Inflammatory macrophage treated with lipopolysaccharide for 1 hour (primary cell): ENCODE data around the gene AMFR.

Experiments
- DNase-seq, 2 donors: peaks; one replicate each; pipeline ENCODE4 v3.0.0-alpha.2; 2020 to 2022

AMFR gene

GRCh38 chr16:56425439-56425832 lies at the start of gene AMFR:
Gene AMFR (minus strand): TSS chr16:56425545. CDS start chr16:56425327, 218 bp downstream.
- peak; percentile 83 to 85 for DNase-seq

- DNase-seq = no peak
Measured at GRCh38 chr16:56470666-56471065, 45.3 kb upstream of the AMFR start.

DNA sequence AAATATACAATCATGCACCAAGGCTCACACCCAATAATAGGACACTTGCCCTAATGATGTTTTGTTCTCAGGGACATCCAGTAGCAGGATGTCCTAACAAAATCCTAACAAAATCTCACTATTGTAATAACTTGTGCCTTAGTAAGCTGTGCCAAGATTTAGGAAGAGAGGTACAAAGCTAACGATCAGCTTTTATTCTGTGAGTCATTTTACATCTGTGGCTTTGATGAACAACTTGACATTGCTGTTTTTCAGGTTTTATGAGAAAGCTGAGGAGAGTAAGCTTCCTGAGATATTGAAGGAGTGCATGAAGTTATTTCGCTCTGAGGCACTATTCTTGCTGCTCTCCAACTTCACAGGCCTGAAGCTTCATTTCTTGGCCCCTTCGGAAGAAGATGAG lies 44.9 kb upstream of the AMFR start:
- no peak for DNase-seq

DNA sequence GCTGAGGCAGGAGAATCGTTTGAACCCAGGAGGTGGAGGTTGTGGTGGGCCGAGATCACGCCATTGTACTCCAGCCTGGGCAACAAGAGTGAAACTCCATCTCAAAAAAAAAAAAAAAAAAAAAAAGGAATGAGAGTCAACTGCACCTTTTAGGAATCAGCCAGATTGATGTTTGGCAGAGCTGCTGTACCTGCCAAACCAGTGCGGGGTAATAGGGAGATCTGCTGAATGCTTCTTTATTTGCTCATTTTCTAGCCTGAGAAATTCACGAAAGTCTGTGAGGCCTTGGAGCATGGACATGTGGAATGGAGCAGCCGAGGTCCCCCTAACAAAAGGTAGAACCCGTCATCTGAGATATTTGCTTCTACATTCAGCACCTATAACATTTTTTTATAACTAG lies 44.4 kb upstream of the AMFR start:
- DNase-seq = no peak

DNA sequence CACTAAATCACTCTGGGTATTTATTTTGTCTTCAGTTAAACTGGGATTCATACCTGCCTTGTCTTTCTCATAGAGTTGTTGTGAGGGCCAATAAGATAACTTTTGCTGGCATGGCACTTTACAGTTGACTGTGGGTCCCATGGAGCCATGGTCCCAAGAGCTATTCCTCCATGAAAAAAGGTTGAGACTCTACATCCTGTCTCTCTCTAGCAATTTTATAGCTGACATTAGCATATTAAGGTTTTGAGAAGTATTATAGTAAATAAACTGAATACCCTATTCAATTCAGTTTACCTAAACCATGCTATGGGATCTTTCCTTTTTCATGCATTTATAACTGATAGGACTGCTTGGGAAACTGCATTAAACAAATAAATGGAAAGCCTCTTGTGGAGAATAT lies 43.5 kb upstream of the AMFR start:
- DNase-seq = no peak

DNA sequence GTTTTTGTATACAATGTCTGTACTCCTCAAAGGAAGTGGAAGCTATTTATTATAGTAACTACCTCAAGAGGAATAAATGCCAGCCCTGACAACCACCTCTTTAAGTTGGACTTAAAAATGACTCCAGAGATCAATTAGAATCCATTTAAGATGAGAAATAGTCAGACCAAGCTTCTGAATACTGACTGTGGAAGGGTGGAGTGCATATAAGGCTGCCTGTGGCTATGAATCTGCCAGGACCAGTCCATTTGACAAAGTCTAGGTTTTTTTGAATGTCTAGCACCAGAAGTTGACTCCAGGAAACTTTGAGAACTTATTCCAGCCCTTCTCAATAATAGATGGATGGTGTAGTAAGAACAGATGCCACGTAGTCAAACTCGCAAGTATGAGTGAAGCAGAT lies 41.0 kb upstream of the AMFR start:
- DNase-seq = no peak

DNA sequence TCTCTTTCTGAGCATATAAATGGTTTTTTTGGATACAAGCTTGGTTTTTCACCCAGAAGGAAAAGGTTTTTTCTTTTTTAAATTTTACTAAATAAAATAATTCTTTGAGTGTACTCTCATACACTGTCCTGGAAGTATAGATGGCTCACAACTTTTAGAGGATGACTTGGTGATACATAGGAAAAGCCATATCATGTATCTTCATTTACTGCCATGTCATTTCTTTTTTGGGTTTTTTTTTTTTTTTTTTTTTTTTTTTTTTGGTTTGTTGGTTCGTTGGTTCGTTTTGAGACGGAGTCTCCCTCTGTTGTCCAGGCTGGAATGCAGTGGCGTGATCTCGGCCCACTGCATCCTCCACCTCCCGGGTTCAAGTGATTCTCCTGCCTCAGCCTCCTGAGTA lies 37.8 kb upstream of the AMFR start:
- no peak for DNase-seq

DNA sequence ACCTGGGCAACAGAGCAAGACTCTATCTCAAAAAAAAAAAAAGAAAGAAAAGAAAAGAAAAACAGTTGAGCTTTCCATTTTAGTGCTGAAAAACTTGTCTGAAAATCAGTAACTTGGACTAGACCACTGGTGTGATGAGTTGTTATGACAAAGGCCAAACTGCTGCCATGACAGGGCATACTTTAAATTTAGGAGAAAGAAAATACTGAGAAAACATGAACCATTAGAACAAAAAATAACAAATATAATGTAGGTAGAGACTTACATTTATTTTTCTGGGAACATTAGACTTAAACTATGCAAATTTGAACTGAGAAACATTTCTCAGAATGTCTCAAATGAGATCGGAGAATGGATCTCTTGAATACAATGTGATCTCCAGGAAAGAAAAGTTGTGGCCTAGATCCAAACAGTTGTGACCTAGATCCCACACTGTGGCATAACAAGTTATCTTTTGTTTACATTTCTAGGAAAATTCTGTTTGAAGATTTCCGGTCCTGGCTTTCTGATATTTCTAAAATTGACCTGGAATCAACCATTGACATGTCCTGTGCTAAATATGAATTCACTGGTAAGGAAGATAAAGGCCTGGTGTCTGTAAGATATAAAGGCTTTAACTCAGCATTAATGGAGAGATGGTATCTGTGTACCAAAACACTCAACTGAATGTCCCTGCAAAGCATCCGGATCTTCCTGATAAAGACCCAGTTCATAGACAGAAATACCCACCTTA lies 36.9 kb upstream of the AMFR start:
- no peak for DNase-seq

- no peak for DNase-seq
Measured at GRCh38 chr16:56460101-56460500, 34.8 kb upstream of the AMFR start.

DNA sequence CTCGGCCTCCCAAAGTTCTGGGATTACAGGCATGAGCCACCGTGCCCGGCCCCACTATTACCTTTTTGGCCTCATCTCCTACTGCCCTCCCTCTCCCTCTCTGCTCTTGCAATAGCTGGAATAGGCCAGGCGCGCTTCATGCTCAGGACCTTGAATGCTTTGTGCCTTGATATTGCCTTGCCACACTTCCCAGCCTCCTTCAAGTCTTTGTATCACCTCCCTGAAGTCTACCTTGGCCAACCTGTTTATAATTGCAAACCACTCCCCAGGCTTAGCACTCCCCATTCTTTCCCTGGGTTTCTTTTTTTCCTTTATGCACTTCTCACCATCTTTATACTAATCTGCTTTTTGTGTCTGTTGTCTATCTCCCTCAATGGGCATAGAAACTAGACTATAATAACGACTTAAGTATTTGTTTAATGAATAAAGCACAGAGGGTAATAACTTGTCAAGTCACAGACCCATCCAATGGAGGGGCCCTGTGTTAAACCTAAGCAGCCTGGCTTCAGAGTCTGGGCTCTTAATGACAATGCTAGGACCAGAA lies 32.7 kb upstream of the AMFR start:
- no peak for DNase-seq

- peak; percentile 18 to 33 for DNase-seq
Measured at GRCh38 chr16:56451753-56452689, 26.7 kb upstream of the AMFR start.

DNA sequence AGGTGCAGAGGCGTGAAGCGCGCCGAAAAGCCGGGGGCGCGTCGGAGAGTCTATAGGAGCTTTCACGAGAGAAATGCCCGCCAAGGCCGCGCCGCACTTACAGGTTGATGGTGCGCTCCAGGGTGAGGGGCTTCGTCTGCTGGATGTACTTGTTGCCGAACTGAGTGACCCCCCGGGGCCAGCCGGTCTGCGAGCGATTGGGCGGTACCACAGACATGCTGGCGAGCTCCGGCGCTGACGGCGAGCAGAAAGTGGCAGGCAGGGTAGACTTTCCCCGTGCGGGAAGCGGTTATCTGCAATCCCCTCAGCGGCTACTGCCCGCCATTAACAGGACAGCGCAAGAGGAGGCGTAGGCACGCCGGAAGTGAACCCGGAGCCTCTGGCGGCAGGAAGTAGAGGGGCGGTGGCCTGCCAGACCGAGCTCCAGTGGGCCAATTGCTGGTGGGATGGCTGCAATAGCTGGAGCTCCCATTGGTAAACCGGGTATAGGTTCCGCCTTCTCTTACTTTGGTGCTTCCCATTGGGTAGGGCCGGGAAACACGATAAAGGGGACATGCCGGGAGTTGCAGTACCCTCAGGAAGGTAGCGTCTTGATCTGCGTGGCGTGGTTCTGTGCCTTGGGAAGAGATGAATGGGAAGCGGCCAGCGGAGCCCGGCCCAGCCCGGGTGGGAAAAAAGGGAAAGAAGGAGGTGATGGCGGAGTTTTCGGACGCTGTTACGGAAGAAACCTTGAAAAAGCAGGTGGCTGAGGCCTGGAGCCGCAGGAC lies 25.8 kb upstream of the AMFR start, which contains the start of the genes NUDT21 and OGFOD1:
NUDT21 (minus strand) TSS at position 347 of the 767 bp plus-strand sequence; CDS start at position 217, 130 bp downstream.
OGFOD1 (plus strand) TSS at position 569 of the 767 bp plus-strand sequence; CDS start at position 628, 59 bp downstream.
- DNase-seq = peak; percentile 94 to 98

- DNase-seq = peak in 1 of 2 donors; percentile 18
Measured at GRCh38 chr16:56450275-56450985, 25.1 kb upstream of the AMFR start.

GRCh38 chr16:56448005-56448404 lies 22.7 kb upstream of the AMFR start:
- DNase-seq = no peak

GRCh38 chr16:56447286-56447685 lies 21.9 kb upstream of the AMFR start:
- DNase-seq = no peak

DNA sequence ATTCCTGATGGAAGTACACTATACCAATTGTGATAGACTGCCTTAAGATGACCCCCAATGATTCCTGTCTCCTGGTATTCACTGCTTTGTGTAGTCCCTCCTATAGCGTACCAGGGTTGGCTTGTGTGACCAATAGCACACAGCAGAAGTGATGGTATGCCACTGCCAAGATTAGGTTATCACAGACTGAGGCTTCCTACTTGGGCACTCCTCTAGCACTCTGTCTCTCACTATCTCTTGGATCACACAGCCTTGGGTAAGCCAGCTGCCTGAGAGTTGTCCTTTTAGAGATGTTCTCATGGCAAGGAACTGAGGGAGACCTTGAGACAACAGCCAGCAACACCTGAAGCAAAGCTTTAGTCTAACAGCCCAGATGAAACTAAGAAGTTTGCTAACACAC lies 12.7 kb upstream of the AMFR start:
- DNase-seq = no peak

- peak in 1 of 2 donors; percentile 44 for DNase-seq
Measured at GRCh38 chr16:56436258-56436657, 10.9 kb upstream of the AMFR start.

- DNase-seq = peak; percentile 66 to 82
Measured at GRCh38 chr16:56428091-56428490, 2.7 kb upstream of the AMFR start.

DNA sequence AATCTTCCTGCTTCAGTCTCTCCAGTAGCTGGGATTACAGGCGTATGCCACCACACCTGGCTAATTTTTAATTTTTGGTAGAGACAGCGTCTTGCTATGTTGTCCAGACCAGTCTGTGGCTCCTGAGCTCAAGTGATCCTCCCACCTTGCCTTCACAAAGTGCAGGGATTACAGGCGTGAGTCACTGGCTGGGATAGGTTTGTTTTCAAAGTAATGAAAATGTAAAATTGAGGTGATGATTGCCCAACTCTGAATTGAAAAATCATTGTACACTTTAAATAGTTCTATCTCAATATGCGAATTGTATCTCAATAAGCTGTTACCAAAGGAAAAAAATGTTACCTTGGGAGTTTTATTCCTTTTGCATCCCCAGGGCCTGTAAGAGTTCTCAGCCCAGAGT lies 1.2 kb upstream of the AMFR start:
- no peak for DNase-seq

DNA sequence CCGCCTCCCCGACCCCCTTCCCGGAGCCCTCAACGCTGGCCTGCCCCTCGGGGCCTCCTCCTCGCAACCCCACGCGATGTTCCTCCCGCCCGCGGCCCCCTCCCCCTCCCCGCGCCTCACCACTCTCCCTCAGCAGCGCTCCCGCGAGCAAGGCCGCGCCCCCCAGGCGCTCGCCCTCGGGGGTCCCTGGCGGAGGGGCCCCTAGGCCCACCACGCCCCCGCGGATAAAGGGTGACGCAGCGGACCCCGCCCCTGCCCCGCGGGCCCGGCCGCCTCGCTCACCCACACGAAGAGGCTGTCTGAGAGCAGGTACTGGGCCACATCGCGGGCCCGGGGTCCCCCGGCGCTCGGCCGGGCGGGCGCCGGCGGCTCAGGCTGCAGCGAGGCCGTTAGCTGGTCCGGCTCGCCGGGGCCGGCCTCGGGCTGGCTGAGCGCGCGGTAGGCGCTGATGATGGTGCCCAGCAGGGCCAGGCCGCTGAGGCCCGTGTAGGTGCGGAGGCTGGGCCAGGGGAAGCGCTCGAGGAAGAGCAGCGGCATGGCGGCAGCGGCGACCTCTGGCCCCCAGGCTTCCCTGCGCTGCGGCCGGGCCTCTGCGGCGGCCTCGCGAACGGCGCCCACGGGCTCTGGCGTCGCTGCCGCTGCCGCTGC lies 430 bp downstream of the AMFR start:
- DNase-seq = no peak

GRCh38 chr16:56424404-56424764 lies 961 bp downstream of the AMFR start:
- no peak for DNase-seq
